GM23338 (cell line): Measurements from ENCODE around the gene FCN1.

Source experiments
- CREB1 ChIP-seq: fragments of 250-450 bp; sonication (Bioruptor Pico); IDR thresholded peaks from 2 replicates; pipeline ENCODE4 v1.5.0; 2020; ENCODE audit warnings: low read depth, mild to moderate bottlenecking, moderate library complexity
- EZH2 ChIP-seq: fragments of 200-600 bp; sonication (generic); IDR thresholded peaks from one replicate; pipeline ENCODE4 v1.8.0; 2017; ENCODE audit warnings: antibody characterized with exemption, mild to moderate bottlenecking, low read depth; ENCODE audit not compliant: unreplicated experiment
- EZH2phosphoT487 ChIP-seq: fragments of 200-600 bp; sonication (generic); IDR thresholded peaks from one replicate; pipeline ENCODE4 v1.8.1; 2018; ENCODE audit warnings: antibody characterized with exemption; ENCODE audit not compliant: unreplicated experiment
- POLR2AphosphoS5 ChIP-seq: IDR thresholded peaks from 2 replicates; pipeline ENCODE4 v1.6.1; 2016; ENCODE audit warnings: antibody characterized with exemption, low read depth
- TF ChIP-seq, protein P1 (sequence below), 2 experiments: fragments of 200-600 bp in 1 of 2; sonication (generic) in 1 of 2; conservative IDR thresholded peaks; 2 replicates each; pipeline versions ENCODE4 v1.5.1 to v1.6.1; 2016 to 2017; ENCODE audit warnings: antibody characterized with exemption in 2 of 2, low read depth in 2 of 2, mild to moderate bottlenecking in 2 of 2, moderate library complexity in 1 of 2
- TF ChIP-seq, protein P2 (sequence below): IDR thresholded peaks from one replicate; pipeline ENCODE4 v1.6.1; 2018; ENCODE audit warnings: antibody characterized with exemption; ENCODE audit not compliant: unreplicated experiment
- TF ChIP-seq, protein P3 (sequence below): IDR thresholded peaks from 2 replicates; pipeline ENCODE4 v1.6.1; 2016; ENCODE audit warnings: antibody characterized with exemption

DNA sequence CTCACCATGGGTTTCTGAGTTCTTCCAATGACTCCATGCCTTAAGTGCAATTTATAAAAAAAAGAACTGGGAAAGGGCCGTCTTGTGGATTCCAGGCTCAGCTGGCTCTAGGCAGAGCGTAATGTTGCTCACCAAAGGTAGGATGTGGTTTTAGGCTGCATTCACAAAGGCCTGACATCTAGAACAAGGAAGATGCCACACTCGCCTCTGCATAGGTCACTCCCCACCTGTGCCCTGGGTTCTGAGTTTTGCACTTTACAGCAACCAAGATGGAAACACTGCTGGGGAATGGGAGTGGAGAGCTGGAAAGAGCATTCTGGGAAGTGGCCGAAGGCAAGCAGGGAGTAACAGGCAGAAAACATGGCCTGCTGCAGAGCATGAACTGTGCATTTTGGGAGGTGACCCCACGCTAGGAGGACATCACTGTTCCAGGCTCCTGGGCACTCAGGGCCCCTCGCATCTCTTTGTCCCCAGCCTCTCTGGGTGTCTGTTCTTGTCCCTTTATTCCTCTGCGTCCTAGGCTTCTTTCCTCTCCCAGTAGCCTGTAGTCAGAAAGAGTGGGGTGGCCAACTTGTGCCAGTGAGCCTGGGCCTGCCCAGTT, 24.8 kb downstream of the FCN1 start:
- TF ChIP-seq, protein P1, sequence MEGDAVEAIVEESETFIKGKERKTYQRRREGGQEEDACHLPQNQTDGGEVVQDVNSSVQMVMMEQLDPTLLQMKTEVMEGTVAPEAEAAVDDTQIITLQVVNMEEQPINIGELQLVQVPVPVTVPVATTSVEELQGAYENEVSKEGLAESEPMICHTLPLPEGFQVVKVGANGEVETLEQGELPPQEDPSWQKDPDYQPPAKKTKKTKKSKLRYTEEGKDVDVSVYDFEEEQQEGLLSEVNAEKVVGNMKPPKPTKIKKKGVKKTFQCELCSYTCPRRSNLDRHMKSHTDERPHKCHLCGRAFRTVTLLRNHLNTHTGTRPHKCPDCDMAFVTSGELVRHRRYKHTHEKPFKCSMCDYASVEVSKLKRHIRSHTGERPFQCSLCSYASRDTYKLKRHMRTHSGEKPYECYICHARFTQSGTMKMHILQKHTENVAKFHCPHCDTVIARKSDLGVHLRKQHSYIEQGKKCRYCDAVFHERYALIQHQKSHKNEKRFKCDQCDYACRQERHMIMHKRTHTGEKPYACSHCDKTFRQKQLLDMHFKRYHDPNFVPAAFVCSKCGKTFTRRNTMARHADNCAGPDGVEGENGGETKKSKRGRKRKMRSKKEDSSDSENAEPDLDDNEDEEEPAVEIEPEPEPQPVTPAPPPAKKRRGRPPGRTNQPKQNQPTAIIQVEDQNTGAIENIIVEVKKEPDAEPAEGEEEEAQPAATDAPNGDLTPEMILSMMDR (conservative IDR thresholded peaks at IDR 0.05; ENCODE audit: low read depth in 2 of 2): no peak
- TF ChIP-seq, protein P2, sequence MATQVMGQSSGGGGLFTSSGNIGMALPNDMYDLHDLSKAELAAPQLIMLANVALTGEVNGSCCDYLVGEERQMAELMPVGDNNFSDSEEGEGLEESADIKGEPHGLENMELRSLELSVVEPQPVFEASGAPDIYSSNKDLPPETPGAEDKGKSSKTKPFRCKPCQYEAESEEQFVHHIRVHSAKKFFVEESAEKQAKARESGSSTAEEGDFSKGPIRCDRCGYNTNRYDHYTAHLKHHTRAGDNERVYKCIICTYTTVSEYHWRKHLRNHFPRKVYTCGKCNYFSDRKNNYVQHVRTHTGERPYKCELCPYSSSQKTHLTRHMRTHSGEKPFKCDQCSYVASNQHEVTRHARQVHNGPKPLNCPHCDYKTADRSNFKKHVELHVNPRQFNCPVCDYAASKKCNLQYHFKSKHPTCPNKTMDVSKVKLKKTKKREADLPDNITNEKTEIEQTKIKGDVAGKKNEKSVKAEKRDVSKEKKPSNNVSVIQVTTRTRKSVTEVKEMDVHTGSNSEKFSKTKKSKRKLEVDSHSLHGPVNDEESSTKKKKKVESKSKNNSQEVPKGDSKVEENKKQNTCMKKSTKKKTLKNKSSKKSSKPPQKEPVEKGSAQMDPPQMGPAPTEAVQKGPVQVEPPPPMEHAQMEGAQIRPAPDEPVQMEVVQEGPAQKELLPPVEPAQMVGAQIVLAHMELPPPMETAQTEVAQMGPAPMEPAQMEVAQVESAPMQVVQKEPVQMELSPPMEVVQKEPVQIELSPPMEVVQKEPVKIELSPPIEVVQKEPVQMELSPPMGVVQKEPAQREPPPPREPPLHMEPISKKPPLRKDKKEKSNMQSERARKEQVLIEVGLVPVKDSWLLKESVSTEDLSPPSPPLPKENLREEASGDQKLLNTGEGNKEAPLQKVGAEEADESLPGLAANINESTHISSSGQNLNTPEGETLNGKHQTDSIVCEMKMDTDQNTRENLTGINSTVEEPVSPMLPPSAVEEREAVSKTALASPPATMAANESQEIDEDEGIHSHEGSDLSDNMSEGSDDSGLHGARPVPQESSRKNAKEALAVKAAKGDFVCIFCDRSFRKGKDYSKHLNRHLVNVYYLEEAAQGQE: no peak
- TF ChIP-seq CREB1 (CRISPR knock-in tag) (no peak), EZH2 (no peak), EZH2phosphoT487 (no peak), POLR2AphosphoS5 (no peak)
- TF ChIP-seq, protein P3, sequence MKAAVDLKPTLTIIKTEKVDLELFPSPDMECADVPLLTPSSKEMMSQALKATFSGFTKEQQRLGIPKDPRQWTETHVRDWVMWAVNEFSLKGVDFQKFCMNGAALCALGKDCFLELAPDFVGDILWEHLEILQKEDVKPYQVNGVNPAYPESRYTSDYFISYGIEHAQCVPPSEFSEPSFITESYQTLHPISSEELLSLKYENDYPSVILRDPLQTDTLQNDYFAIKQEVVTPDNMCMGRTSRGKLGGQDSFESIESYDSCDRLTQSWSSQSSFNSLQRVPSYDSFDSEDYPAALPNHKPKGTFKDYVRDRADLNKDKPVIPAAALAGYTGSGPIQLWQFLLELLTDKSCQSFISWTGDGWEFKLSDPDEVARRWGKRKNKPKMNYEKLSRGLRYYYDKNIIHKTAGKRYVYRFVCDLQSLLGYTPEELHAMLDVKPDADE: no peak
